Esophagus squamous epithelium (tissue), 5 donors: ENCODE results near the gene PCCA. TPM values are rescaled to one million over a fixed set of nuclear protein-coding genes. Genes with fewer than 3 reads are reported as not detected.

Source experiments
- DNase-seq: peaks from one replicate; lab custom pipeline; 2025; lab: John Stamatoyannopoulos, UW
- H3K27ac ChIP-seq, 4 donors: fragments of 200-600 bp; sonication (generic); one replicate each; pipeline ENCODE4 v1.5.1; 2016 to 2019; ENCODE audit warnings: mild to moderate bottlenecking in 1 of 4
- H3K27me3 ChIP-seq, 4 donors: fragments of 200-600 bp; sonication (generic); 1 replicate in 3 of 4; 2 replicates in 1 of 4; pipeline versions ENCODE4 v1.5.1 to v1.6.0; 2017 to 2021; ENCODE audit warnings: antibody characterized with exemption in 1 of 4
- H3K36me3 ChIP-seq, 3 donors: fragments of 200-600 bp; sonication (generic); one replicate each; pipeline ENCODE4 v1.5.1; 2016 to 2019
- H3K4me1 ChIP-seq, 3 donors: fragments of 200-600 bp; sonication (generic); one replicate each; pipeline ENCODE4 v1.5.1; 2017 to 2019
- H3K4me3 ChIP-seq, 4 donors: fragments of 200-600 bp; sonication (generic); 1 replicate in 3 of 4; 2 replicates in 1 of 4; pipeline ENCODE4 v1.5.1; 2016 to 2019; ENCODE audit warnings: mild to moderate bottlenecking in 2 of 4, moderate library complexity in 1 of 4
- H3K9me3 ChIP-seq, 3 donors: fragments of 200-600 bp; sonication (generic); one replicate each; pipeline ENCODE4 v1.5.1; 2016 to 2019
- CTCF ChIP-seq, 6 experiments: fragments of 450-650 bp in 4 of 6; fragments of 200-600 bp in 2 of 6; sonication (generic) in 2 of 6; IDR thresholded peaks; one replicate each; pipeline ENCODE4 v1.5.1; 2016 to 2019; ENCODE audit warnings: antibody characterized with exemption in 6 of 6, mild to moderate bottlenecking in 4 of 6, moderate library complexity in 4 of 6
- POLR2A ChIP-seq, 4 donors: fragments of 450-650 bp; IDR thresholded peaks; one replicate each; pipeline ENCODE4 v1.6.1; 2017; ENCODE audit warnings: antibody characterized with exemption in 4 of 4, mild to moderate bottlenecking in 4 of 4, moderate library complexity in 3 of 4
- WGBS, 2 donors: methylation state at CpG; one replicate each; pipeline ENCODE4 v1.1.5; 2018; 5-methylcytosine and 5-hydroxymethylcytosine counted together
- intact Hi-C: fragments of 100-400 bp; cut with DNase I; formaldehyde crosslinking; loops from one replicate; pipeline ENCODE4 v1.15.0; 2022
- total RNA-seq, 4 donors: library from RNA; depleted of rRNA; stranded (reverse); fragments of >200 nt; gene quantifications; one replicate each; pipeline ENCODE4 v1.1.0, GENCODE V29; 2016
- donor health status: DM: yes; HTN: yes; CAD: no.

PCCA gene
- total RNA-seq, 4 donors from 2014 or later = 21.5 to 46.5 (median 30.2) TPM

- no peaks in the 10 kb centered on the region for H3K27me3 ChIP-seq
- no peak overlapping the region for H3K27ac ChIP-seq
- no peak overlapping the region for H3K4me3 ChIP-seq
- DNase-seq = no peak
- H3K4me1 ChIP-seq = no peaks in the 10 kb centered on the region
- no peaks in the 10 kb centered on the region for H3K9me3 ChIP-seq
- TF ChIP-seq CTCF (IDR thresholded peaks at IDR 0.05) (no peak), POLR2A (IDR thresholded peaks at IDR 0.05) (no peak)
- H3K36me3 ChIP-seq = peaks cover 0 to 6% (median 0%) of the 10 kb centered on the region in 3 donors
- 64 to 88% methylated on average over 2 of the region's 2 CpGs for WGBS, 2 donors
- intact Hi-C loops = no loop called here
Measured at GRCh38 chr13:100363874-100364273, 275.0 kb downstream of the PCCA start.

GRCh38 chr13:100364591-100364990 lies 275.7 kb downstream of the PCCA start:
- TF ChIP-seq POLR2A (IDR thresholded peaks at IDR 0.05) (no peak), CTCF (IDR thresholded peaks at IDR 0.05) (no peak)
- Histone ChIP-seq H3K36me3 (peaks cover 0 to 13% (median 0%) of the 10 kb centered on the region in 3 donors), H3K4me1 (no peaks in the 10 kb centered on the region), H3K27me3 (no peaks in the 10 kb centered on the region), H3K4me3 (no peak overlapping the region), H3K27ac (no peak overlapping the region), H3K9me3 (no peaks in the 10 kb centered on the region)
- WGBS, 2 donors = 77 to 86% methylated on average over 4 of the region's 4 CpGs
- no peak for DNase-seq
- intact Hi-C loops = no loop called here

- Histone ChIP-seq H3K36me3 (peaks cover 0 to 20% (median 0%) of the 10 kb centered on the region in 3 donors), H3K27me3 (no peaks in the 10 kb centered on the region), H3K4me3 (no peak overlapping the region), H3K27ac (no peak overlapping the region), H3K9me3 (no peaks in the 10 kb centered on the region), H3K4me1 (no peaks in the 10 kb centered on the region)
- TF ChIP-seq CTCF (IDR thresholded peaks at IDR 0.05) (no peak), POLR2A (IDR thresholded peaks at IDR 0.05) (no peak)
- WGBS, 2 donors = 79 to 81% methylated on average over 3 of the region's 3 CpGs
- intact Hi-C loops = no loop called here
- no peak for DNase-seq
Measured at GRCh38 chr13:100365680-100366079, 276.8 kb downstream of the PCCA start.

- Histone ChIP-seq H3K9me3 (peaks cover 0 to 35% (median 21%) of the 10 kb centered on the region in 3 donors), H3K27ac (no peak overlapping the region), H3K4me1 (no peaks in the 10 kb centered on the region), H3K4me3 (no peak overlapping the region), H3K27me3 (no peaks in the 10 kb centered on the region), H3K36me3 (peaks cover 0 to 32% (median 0%) of the 10 kb centered on the region in 3 donors)
- intact Hi-C loops = no loop called here
- TF ChIP-seq CTCF (IDR thresholded peaks at IDR 0.05) (no peak), POLR2A (IDR thresholded peaks at IDR 0.05) (no peak)
- DNase-seq = no peak
Measured at GRCh38 chr13:100378533-100378932, 289.6 kb downstream of the PCCA start.

- 85 to 88% methylated on average over 12 to 14 of the region's 16 CpGs for WGBS, 2 donors
- peaks cover 0 to 19% (median 0%) of the 10 kb centered on the region in 3 donors for H3K36me3 ChIP-seq
- TF ChIP-seq CTCF (IDR thresholded peaks at IDR 0.05) (no peak), POLR2A (IDR thresholded peaks at IDR 0.05) (no peak)
- no peak overlapping the region for H3K4me3 ChIP-seq
- H3K4me1 ChIP-seq = no peaks in the 10 kb centered on the region
- intact Hi-C loops = no loop called here
- peaks cover 0 to 23% (median 10%) of the 10 kb centered on the region in 3 donors for H3K9me3 ChIP-seq
- H3K27ac ChIP-seq = no peak overlapping the region
- no peaks in the 10 kb centered on the region for H3K27me3 ChIP-seq
- DNase-seq = no peak
Measured at GRCh38 chr13:100381595-100382224, 292.8 kb downstream of the PCCA start.
